GM20000 (cell line): ENCODE measurements around the gene GRIK5.
"Not testable (repeated sequence)": the region's sequence is repeated elsewhere in the genome, so short reads cannot be mapped to it uniquely, and the experiment has no call there.

ENCODE experiments used
- DNase-seq: peaks from one replicate; pipeline ENCODE4 v3.0.0; 2012; ENCODE audit warnings: low spot score
- TF ChIP-seq, protein P1 (sequence below): IDR thresholded peaks from 2 replicates; pipeline ENCODE4 v1.5.1; 2012; ENCODE audit warnings: mild to moderate bottlenecking, control low read depth; ENCODE audit errors: extremely low read depth, missing control alignments

Gene GRIK5

DNA sequence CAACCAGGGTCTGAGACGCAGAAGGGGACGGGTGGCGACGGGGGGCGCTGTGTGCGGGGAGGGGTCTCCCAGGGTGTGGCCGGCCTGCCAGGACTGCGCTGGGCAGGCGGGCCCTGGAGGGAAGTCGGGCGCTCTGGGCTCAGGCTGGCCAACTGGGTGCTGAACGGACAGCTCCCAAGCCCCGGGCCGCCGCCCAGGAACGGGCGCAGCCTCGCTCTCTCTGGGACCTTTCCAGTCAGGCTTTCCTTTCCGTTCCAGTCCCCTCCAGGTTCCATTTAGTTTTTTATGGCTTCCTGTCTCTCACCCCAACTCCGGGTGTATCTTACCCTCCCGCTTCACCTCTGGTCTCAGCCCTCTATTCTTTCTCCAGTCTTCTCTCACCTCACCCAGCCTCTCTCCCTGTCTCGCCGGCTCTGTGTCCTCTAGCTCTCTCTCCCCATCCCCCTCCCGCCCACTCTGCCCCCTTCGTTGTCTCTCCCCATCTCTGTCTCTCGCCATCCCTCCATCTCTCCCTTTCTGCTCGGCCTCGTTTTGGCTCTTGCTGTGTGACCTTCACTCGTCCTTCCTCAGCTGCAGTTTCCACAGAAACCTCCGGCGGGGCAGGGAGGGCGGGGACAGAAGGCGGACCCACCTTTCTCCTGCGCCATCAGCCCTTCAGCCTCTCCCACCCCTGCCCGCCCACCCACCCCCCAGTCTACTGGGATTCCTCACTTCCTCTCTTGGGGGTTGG, 72.7 kb downstream of the GRIK5 start:
- peak; percentile 87 for DNase-seq

DNA sequence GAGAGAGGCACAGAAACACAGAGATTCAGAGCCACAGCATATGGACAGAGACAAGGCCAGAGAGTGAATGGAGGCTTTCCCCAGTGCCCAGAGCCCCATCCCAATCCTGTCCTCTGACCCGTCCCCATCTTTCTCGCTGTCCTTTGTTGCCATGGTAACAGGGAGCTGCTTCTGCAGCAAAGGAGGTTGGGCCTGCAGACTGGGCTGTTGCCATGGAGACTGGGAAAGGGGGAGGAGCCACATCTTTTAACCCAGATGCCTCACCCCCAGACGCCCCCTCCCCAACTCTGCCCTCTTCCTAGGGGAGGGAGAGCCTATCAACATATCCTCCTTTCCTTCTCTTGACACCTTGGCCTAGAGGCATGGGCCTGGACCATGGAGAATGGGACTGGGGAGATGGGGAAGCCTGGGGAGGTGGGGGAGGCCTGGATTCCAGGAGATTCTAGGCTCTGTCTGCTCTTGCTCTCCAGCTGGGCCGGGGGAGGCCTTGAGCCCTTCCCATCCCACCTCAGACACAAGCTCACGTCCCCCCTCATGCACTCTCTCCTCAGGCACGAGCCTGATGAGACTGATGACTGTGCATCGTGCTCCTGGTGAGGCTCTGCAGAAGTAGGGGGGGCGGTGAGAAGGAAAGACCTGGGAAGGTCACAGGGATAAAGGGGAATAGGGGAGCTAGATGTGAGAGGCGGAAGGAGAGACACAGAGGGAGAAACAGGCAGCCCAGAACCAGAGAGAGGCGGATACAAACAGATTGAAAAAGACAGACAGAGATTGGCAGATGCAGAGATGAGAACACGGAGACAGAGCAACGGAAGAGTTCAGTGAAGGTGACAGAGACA, 73.8 kb downstream of the GRIK5 start:
- peak; percentile 62 for DNase-seq
- TF ChIP-seq, protein P1, sequence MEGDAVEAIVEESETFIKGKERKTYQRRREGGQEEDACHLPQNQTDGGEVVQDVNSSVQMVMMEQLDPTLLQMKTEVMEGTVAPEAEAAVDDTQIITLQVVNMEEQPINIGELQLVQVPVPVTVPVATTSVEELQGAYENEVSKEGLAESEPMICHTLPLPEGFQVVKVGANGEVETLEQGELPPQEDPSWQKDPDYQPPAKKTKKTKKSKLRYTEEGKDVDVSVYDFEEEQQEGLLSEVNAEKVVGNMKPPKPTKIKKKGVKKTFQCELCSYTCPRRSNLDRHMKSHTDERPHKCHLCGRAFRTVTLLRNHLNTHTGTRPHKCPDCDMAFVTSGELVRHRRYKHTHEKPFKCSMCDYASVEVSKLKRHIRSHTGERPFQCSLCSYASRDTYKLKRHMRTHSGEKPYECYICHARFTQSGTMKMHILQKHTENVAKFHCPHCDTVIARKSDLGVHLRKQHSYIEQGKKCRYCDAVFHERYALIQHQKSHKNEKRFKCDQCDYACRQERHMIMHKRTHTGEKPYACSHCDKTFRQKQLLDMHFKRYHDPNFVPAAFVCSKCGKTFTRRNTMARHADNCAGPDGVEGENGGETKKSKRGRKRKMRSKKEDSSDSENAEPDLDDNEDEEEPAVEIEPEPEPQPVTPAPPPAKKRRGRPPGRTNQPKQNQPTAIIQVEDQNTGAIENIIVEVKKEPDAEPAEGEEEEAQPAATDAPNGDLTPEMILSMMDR: no peak

More for the DNA sequence above, 72.7 kb downstream of the GRIK5 start:
- TF ChIP-seq, protein P1: no peak

DNA sequence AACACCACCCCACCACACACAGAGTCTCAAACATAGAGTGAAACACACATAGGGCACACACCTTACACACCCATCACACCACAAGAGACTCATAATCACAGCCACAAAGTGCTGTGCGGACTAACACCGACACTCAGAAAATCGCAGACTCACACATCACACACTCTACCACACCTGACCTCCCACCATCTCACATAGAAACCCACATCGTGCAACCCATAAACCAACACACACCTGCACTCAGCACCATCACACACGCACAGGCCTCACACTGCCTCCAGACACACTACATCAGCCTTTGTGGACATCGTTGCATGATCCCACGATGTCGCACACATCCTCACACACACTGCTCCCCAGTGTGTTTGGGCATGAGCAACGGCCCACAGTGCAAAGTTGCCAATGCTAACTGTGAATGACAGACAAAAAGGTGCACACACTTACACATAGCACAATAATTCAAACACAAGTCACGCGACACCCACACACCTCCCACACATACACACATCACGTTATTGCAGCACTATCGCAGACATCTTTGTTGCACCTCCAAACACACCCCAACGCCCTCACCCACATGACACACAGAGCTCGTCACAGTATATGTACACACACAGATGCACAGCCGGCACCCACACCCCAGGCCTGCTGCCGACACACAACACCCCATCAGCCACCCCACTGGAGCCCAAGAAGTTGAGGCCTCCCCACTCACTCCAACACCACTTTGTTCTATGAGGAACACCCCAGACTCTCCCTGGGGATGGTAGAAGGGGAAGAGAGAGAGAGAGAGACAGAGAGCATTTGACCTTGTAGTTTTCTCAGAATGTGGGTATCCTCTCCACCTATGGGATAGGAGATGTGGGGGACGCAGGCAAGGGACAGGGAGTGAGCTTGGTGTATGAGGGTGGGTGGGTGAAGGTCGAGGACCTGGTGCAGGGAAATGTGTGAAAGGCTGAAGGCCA, 74.7 kb downstream of the GRIK5 start:
- DNase-seq: no peak
- TF ChIP-seq, protein P1: no peak

DNA sequence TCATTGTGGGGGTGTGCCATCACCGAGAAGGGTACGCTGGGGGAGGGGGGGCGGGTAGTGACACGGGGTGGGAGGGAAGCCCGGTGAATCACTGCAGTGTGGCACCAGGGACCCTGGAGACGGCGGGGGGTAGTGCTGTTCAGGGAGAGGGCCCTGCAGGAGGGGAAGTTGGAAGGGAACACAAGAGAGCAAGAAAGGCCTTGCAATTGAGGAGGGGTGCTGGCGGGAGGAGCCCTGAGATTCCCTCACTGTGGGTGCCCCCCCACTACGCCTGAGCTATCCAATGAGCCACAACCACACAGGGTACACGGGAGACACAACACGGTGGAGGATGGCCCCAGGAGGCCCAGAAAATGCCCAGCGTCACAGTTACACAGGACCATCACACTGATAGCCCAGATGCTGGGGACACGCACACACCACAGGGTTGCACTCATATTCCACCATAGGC, 75.5 kb downstream of the GRIK5 start:
- TF ChIP-seq, protein P1: no peak
- no peak for DNase-seq

DNA sequence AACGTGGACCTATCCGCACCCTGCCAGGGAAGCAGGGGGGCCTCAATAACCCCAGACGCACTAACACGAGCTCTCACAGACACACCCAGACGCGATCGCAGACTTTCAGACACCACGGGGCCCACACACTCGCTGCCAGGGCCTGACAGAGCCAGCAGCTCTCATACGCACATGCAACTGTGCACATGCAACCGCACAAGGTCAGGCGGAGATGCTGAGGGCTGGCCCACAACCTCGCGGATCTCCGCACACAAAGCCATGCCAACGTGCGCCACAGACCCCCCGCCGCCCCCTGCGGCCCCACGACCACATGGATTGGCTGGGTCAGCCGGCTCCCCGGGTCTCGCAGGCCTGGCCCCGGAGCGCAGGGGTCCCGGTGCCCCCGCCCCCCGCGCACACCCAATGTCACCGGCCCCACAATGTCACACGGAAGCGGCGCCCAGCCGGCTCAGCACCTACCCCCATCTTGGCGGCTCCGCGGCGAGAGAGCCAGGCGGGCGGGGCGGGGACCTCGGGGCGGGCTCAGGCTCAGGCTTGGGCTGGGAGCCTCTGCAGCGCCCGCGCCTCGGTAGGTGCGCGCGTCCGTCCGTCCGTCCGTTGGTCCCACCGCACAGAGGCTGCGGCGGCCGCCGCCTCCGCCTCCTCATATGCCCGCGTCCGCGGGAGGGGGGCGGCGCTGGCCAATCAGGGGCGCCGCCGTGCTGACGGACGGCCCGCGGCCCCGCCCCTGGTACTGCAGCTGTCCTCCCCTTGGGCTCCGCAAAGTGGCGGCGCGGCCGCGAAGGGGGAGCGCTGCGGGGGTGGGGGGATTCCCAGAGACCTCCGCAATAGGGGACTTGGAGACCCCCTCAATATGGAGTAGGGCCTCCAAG, 76.2 kb downstream of the GRIK5 start, which contains the start of gene ATP1A3:
ATP1A3 (minus strand) TSS at position 619 of the 872 bp plus-strand sequence; CDS start at position 465, 154 bp downstream.
- TF ChIP-seq, protein P1: no peak
- peak; percentile 90 for DNase-seq

DNA sequence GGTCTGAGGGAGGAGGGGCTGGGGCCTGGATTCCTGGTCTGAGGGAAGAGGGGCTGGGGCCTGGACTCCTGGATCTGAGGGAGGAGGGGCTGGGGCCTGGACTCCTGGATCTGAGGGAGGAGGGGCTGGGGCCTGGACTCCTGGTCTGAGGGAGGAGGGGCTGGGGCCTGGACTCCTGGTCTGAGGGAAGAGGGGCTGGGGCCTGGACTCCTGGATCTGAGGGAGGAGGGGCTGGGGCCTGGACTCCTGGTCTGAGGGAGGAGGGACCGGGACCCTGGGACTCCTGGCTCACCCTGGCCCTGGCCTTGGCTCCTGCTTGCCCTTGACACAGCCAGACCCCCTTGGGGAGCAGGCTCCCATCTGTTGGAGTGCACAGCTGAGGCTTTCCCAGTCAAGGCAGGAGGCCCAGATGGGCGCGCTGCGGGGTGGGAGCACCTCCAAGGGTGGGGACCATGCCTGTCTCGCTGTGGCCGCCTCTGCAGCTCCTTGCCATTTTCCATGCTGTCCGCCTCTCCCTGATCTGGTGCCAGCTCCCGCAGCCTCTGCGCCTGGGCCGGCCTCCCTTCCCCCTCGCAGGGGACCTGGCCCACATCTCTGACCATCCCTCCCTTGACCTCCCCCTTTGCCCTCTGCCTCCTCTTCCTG, 78.0 kb downstream of the GRIK5 start:
- not testable (repeated sequence) for DNase-seq
